ACC112 (cell line): ENCODE data around the gene CTSZ.
A peak's percentile ranks its signal among the peaks of the same experiment; 100 is the strongest.
"Not testable (repeated sequence)": the region's sequence is repeated elsewhere in the genome, so short reads cannot be mapped to it uniquely, and the experiment has no call there.

ENCODE experiments used
- H2AFZ ChIP-seq: fragments of 200-600 bp; sonication (generic); one replicate; pipeline ENCODE4 v1.6.0; 2017; ENCODE audit warnings: antibody characterized with exemption, low read length; ENCODE audit not compliant: unreplicated experiment
- H3K27ac ChIP-seq: fragments of 200-600 bp; sonication (generic); 2 replicates; pipeline ENCODE4 v1.5.1; 2014; ENCODE audit warnings: low read depth, mild to moderate bottlenecking, antibody characterized with exemption, low read length, moderate library complexity
- H3K27me3 ChIP-seq: fragments of 200-600 bp; sonication (generic); 2 replicates; pipeline ENCODE4 v1.6.1; 2014; ENCODE audit warnings: mild to moderate bottlenecking, antibody characterized with exemption, low read length, moderate library complexity, mixed read lengths; ENCODE audit not compliant: insufficient read depth
- H3K36me3 ChIP-seq: fragments of 200-600 bp; sonication (generic); 2 replicates; pipeline ENCODE4 v1.6.1; 2016; ENCODE audit warnings: mild to moderate bottlenecking, antibody characterized with exemption, low read length, moderate library complexity, mixed read lengths; ENCODE audit not compliant: insufficient read depth
- H3K4me1 ChIP-seq: fragments of 200-600 bp; sonication (generic); one replicate; pipeline ENCODE4 v1.6.1; 2016; ENCODE audit warnings: low read length, mixed read lengths; ENCODE audit not compliant: insufficient read depth, unreplicated experiment, control insufficient read depth
- H3K4me3 ChIP-seq: fragments of 200-600 bp; sonication (generic); 2 replicates; pipeline ENCODE4 v1.5.1; 2014; ENCODE audit warnings: mild to moderate bottlenecking, low read depth, low read length
- H3K79me2 ChIP-seq: fragments of 200-600 bp; sonication (generic); one replicate; pipeline ENCODE4 v1.6.0; 2016; ENCODE audit warnings: low read length; ENCODE audit not compliant: control insufficient read depth, unreplicated experiment, insufficient read depth

CTSZ gene

GRCh38 chr20:58987790-58988564 lies 19.1 kb downstream of the CTSZ start:
- H3K4me1 ChIP-seq, result no peaks in the 10 kb centered on the region
- peaks cover 33% of the 10 kb centered on the region for H3K79me2 ChIP-seq
- H3K36me3 ChIP-seq, result peaks cover 22% of the 10 kb centered on the region
- no peaks in the 10 kb centered on the region for H3K27me3 ChIP-seq
- H2AFZ ChIP-seq, result no peak overlapping the region
- no peak overlapping the region for H3K4me3 ChIP-seq
- H3K27ac ChIP-seq, result no peak overlapping the region

- H3K27ac ChIP-seq, result no peak overlapping the region
- H2AFZ ChIP-seq, result no peak overlapping the region
- H3K79me2 ChIP-seq, result peaks cover 42% of the 10 kb centered on the region
- no peaks in the 10 kb centered on the region for H3K27me3 ChIP-seq
- peaks cover 6% of the 10 kb centered on the region for H3K4me1 ChIP-seq
- H3K36me3 ChIP-seq, result peaks cover 18% of the 10 kb centered on the region
- H3K4me3 ChIP-seq, result no peak overlapping the region
Measured at GRCh38 chr20:58986968-58987517, 20.0 kb downstream of the CTSZ start.

GRCh38 chr20:58986286-58986967 lies 20.6 kb downstream of the CTSZ start:
- H3K27ac ChIP-seq, result no peak overlapping the region
- H2AFZ ChIP-seq, result no peak overlapping the region
- H3K4me3 ChIP-seq, result no peak overlapping the region
- peaks cover 47% of the 10 kb centered on the region for H3K79me2 ChIP-seq
- H3K36me3 ChIP-seq, result peaks cover 17% of the 10 kb centered on the region; the same call in 1 of the 2 replicates
- peaks cover 6% of the 10 kb centered on the region for H3K4me1 ChIP-seq
- H3K27me3 ChIP-seq, result no peaks in the 10 kb centered on the region

- peaks cover 48% of the 10 kb centered on the region for H3K79me2 ChIP-seq
Measured at GRCh38 chr20:58985656-58986055, 21.4 kb downstream of the CTSZ start.

GRCh38 chr20:58984691-58985090 lies 22.4 kb downstream of the CTSZ start:
- H3K4me3 ChIP-seq, result no peak overlapping the region
- H3K36me3 ChIP-seq, result peaks cover 17% of the 10 kb centered on the region; the same call in 1 of the 2 replicates
- no peaks in the 10 kb centered on the region for H3K27me3 ChIP-seq
- no peak overlapping the region for H3K27ac ChIP-seq
- H2AFZ ChIP-seq, result no peak overlapping the region
- H3K4me1 ChIP-seq, result peaks cover 6% of the 10 kb centered on the region
- peaks cover 48% of the 10 kb centered on the region for H3K79me2 ChIP-seq

More at GRCh38 chr20:58985656-58986055, 21.4 kb downstream of the CTSZ start:
- Histone ChIP-seq H3K4me1 (peaks cover 6% of the 10 kb centered on the region), H3K27me3 (no peaks in the 10 kb centered on the region), H2AFZ (no peak overlapping the region), H3K4me3 (no peak overlapping the region), H3K36me3 (peaks cover 17% of the 10 kb centered on the region; the same call in 1 of the 2 replicates), H3K27ac (no peak overlapping the region)

GRCh38 chr20:58983115-58983468 lies 24.0 kb downstream of the CTSZ start:
- H3K27ac ChIP-seq, H3K4me1 ChIP-seq, H3K4me3 ChIP-seq, H2AFZ ChIP-seq, H3K27me3 ChIP-seq, H3K36me3 ChIP-seq: not testable (repeated sequence)
- H3K79me2 ChIP-seq, result peaks cover 48% of the 10 kb centered on the region

GRCh38 chr20:58982406-58983114 lies 24.5 kb downstream of the CTSZ start:
- H3K79me2 ChIP-seq, result peaks cover 48% of the 10 kb centered on the region
- peaks cover 6% of the 10 kb centered on the region for H3K4me1 ChIP-seq
- peaks cover 1% of the 10 kb centered on the region; the same call in 1 of the 2 replicates for H3K36me3 ChIP-seq
- peak overlapping the region; percentile 100 for H3K4me3 ChIP-seq
- H3K27ac ChIP-seq, result no peak overlapping the region
- no peak overlapping the region for H2AFZ ChIP-seq
- no peaks in the 10 kb centered on the region for H3K27me3 ChIP-seq

- Histone ChIP-seq H3K4me3 (peak overlapping the region; percentile 100), H3K36me3 (no peaks in the 10 kb centered on the region), H3K27ac (no peak overlapping the region), H3K79me2 (peaks cover 48% of the 10 kb centered on the region), H3K27me3 (no peaks in the 10 kb centered on the region), H2AFZ (peak overlapping the region; percentile 100), H3K4me1 (peaks cover 6% of the 10 kb centered on the region)
Measured at GRCh38 chr20:58981628-58982364, 25.3 kb downstream of the CTSZ start.

GRCh38 chr20:58980711-58981627 lies 26.1 kb downstream of the CTSZ start, which contains the start of gene NELFCD:
NELFCD (plus strand) TSS chr20:58981256; CDS start chr20:58981310, 54 bp downstream.
- Histone ChIP-seq H3K36me3 (no peaks in the 10 kb centered on the region), H3K27ac (no peak within 1 kb of the TSS), H3K27me3 (no peaks in the 10 kb centered on the region), H3K4me1 (peaks cover 6% of the 10 kb centered on the region), H3K4me3 (peak within 1 kb of the TSS; percentile 100), H2AFZ (peak within 1 kb of the TSS; percentile 100), H3K79me2 (peaks cover 45% of the 10 kb centered on the region)
